T-helper 17 cell (primary cell): ENCODE data around the gene SNX1. TPM values are rescaled to one million over a fixed set of nuclear protein-coding genes. Genes with fewer than 3 reads are reported as not detected.
"Not testable (repeated sequence)": the region's sequence is repeated elsewhere in the genome, so short reads cannot be mapped to it uniquely, and the experiment has no call there.

Experiments
- ATAC-seq: fragments of 150-1000 bp; cut with Tn5 transposase; 2 replicates; pipeline ENCODE4 v1.10.0; 2021; ENCODE audit warnings: mild to moderate bottlenecking, moderate library complexity
- DNase-seq, 3 donors: peaks; one replicate each; pipeline versions ENCODE4 v3.0.0 to v3.0.0-alpha.2; 2020 to 2021
- H3K9me3 ChIP-seq: one replicate; pipeline ENCODE4 v1.7.0; 2013; ENCODE audit warnings: low read length, mild to moderate bottlenecking; ENCODE audit not compliant: control insufficient read depth, poor library complexity, severe bottlenecking
- H3K27ac Mint-ChIP-seq: one replicate; pipeline ENCODE4 v1.8.0; 2022; ENCODE audit warnings: mild to moderate bottlenecking, moderate library complexity, mixed read lengths
- H3K27me3 Mint-ChIP-seq: one replicate; pipeline ENCODE4 v1.8.0; 2022; ENCODE audit warnings: mixed read lengths
- H3K36me3 Mint-ChIP-seq: one replicate; pipeline ENCODE4 v1.8.0; 2022; ENCODE audit warnings: low read depth, mixed read lengths
- H3K4me1 Mint-ChIP-seq: one replicate; pipeline ENCODE4 v1.8.0; 2022; ENCODE audit warnings: mild to moderate bottlenecking, mixed read lengths
- H3K4me3 Mint-ChIP-seq: one replicate; pipeline ENCODE4 v1.8.0; 2022; ENCODE audit warnings: mild to moderate bottlenecking, moderate library complexity, mixed read lengths
- total RNA-seq, 4 donors: library from RNA in 2 of 4; stranded (reverse) in 2 of 4; gene quantifications; one replicate each; pipeline ENCODE4 v1.2.3 and lab custom pipeline; 2022 to 2026

Gene SNX1, protein sequence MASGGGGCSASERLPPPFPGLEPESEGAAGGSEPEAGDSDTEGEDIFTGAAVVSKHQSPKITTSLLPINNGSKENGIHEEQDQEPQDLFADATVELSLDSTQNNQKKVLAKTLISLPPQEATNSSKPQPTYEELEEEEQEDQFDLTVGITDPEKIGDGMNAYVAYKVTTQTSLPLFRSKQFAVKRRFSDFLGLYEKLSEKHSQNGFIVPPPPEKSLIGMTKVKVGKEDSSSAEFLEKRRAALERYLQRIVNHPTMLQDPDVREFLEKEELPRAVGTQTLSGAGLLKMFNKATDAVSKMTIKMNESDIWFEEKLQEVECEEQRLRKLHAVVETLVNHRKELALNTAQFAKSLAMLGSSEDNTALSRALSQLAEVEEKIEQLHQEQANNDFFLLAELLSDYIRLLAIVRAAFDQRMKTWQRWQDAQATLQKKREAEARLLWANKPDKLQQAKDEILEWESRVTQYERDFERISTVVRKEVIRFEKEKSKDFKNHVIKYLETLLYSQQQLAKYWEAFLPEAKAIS
- total RNA-seq (100 to 1,000 TPM in 1 of 2 donors, 10 to 100 TPM in 1; 87.1 to 111 TPM), total RNA-seq (lab: John Stamatoyannopoulos, UW) (75.8 to 136 reads per million in 2 donors)

DNA sequence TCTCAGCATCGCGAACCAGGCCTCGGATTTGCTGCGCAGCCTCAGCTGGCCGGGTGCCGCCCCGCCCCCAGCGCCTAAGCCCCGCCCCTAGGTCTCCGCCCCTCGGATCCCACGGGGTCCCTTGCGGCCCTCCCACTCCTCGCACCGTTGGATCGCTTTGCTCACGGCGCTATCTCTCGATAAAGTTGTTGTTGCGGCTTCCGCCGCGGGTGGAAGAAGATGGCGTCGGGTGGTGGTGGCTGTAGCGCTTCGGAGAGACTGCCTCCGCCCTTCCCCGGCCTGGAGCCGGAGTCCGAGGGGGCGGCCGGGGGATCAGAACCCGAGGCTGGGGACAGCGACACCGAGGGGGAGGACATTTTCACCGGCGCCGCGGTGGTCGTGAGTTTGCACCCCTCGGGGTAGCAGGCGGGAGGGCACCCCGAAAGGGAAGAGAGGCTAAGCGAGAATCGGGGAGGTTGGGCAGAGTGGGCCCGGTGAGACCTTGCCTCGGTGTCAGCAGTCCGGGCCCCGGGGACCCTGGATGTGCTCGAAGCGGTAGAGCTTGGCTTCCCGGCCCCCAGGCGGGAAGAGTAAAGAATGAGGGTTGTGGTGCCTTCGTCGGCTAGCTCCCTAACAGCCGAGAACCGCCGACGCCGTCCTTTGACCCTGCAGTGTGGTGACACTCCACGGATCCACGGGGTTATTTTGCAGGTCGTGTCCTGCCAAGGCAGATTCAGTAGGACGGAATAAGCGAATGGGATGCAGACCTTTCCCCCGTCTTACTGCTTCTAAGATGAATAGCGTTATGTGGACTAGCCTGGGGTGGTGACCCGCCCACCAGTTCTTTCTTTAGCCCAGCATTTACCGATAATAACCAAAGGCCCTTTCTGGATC is at the start of gene SNX1:
SNX1 (plus strand) TSS at position 188 of the 873 bp plus-strand sequence; CDS start at position 220, 32 bp downstream.
- Mint-ChIP-seq H3K4me1 (peaks cover 64% of the 10 kb centered on the region), H3K4me3 (peak within 1 kb of the TSS; percentile 99), H3K27ac (peak within 1 kb of the TSS; percentile 99), H3K36me3 (peaks cover 6% of the 10 kb centered on the region), H3K27me3 (no peaks in the 10 kb centered on the region)
- H3K9me3 ChIP-seq: no peaks in the 10 kb centered on the region
- peak; percentile 78 for ATAC-seq
- DNase-seq: peak; percentile 91 to 96 (median 94)

DNA sequence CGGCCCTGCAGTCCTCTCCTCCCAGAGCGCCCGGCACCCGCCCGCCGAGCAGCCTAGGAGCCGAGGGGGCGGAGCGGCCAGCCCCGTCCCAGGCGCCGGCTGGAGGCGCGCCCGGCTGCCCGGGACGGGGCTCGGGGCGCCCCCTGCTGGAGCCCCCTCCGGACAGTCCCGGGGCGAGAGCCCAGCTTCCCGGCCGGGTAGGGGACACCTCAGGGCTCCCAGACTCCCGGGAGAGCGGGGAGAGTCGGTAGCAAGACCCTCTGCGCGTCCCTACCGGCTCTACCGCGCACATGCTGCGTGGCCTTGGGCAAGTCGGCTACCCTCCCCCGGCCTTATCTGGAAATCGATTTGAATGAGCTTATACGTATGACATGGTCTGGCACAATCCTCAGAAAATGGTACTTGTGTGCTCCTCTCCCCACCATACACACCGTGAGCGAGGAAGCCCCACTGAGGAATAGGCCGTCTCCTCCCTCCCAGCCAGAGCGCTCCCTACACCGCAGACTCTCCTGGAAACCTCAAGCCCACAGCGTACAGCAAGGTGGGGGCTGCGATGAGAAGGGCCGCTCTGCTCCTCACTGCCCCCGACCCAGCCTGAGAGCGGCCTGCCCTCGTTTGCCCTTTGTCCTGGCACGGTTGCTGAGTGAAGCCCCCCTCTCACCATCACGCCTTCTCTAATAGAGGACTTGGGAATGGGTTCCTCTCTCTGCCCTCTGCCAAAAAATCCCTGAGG is 49.2 kb upstream of the SNX1 start, which contains the start of gene DAPK2:
DAPK2 (minus strand) TSS at position 65 of the 733 bp plus-strand sequence. CDS start 6,224 bp downstream, outside the sequence.
- no peaks in the 10 kb centered on the region for H3K9me3 ChIP-seq
- H3K4me1 Mint-ChIP-seq: peaks cover 13% of the 10 kb centered on the region
- peak within 1 kb of the TSS; percentile 21 for H3K27ac Mint-ChIP-seq
- DNase-seq (peak; percentile 58 to 64 (median 60)), ATAC-seq (peak; percentile 89)
- peak within 1 kb of the TSS; percentile 78 for H3K4me3 Mint-ChIP-seq
- peaks cover 34% of the 10 kb centered on the region for H3K27me3 Mint-ChIP-seq
- peaks cover 2% of the 10 kb centered on the region for H3K36me3 Mint-ChIP-seq

DNA sequence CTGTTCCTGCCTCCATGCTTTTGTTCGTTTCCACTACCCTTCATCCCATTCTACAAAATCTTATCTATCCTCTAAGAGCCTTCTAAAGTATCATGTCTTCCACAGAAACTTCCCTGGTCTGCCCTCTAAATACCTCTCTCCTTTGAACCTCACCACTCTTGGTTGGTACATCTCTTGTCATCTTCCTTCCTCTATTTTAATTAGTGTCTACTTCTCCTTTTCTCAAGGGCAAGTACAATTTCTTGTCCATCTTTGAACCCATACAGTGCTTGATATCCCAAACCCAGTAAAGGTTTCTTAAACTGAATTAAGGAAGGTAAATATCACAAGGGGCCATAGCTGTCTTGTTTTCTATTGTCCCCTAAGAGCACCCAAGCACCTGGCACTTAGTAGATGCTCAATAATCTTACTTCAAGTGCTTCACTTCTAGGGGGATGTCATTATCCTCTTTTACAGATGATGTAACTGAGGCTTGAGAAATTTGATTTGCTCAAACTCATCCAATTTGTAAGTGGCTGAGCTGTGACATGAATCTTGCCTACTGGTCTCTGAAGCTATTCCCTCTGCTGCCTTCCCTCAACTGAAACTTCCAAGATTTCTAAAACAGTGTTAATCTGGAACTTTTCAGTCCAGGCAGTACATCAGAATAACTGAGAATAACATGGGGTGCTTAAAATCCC is 46.9 kb upstream of the SNX1 start:
- DNase-seq: no peak
- H3K9me3 ChIP-seq: no peaks in the 10 kb centered on the region
- no peak overlapping the region for H3K27ac Mint-ChIP-seq
- peaks cover 13% of the 10 kb centered on the region for H3K4me1 Mint-ChIP-seq
- no peak for ATAC-seq
- peaks cover 2% of the 10 kb centered on the region for H3K36me3 Mint-ChIP-seq
- H3K27me3 Mint-ChIP-seq: peaks cover 31% of the 10 kb centered on the region
- peak overlapping the region; percentile 60 for H3K4me3 Mint-ChIP-seq

DNA sequence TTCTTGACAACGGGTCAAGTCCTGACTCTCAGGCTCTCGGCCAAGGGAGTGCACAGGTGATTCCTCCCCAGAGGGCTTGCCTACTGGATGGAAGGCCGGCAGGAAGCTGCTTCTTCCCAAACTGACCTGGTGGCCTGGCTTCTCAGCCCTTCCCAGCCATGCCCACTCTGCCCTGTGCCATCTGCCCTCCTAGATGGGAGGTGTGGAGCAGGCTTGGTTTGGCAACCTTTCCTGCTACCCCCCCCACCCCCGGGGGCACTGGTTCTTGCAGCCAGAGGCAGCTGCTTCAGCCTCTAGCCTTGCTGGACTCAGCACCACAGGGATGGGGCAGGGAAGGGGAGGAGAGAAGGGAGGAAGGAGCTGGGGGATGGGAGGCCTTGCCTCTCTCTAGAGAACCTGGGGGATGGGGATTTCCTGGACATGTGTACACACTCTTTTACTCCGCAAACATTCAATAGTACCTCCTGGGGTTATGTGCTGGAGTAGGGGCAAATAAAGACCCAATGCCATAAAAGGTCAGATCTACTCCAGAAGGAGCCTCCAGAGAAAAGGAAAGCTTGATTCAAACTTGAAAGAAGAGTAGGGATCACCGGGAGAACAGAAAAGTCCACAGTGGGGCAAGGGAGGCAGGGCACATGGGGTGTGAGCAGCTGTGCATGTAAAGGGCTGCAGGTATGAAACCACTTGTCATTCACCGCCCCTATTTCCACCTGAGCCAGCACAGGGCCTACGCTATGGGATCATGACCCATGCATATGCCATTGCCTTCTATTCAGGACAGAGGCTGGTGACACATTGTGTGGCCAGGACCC is 45.3 kb upstream of the SNX1 start:
- Mint-ChIP-seq H3K27ac (no peak overlapping the region), H3K4me1 (peaks cover 13% of the 10 kb centered on the region), H3K4me3 (no peak overlapping the region), H3K27me3 (peaks cover 31% of the 10 kb centered on the region), H3K36me3 (peaks cover 2% of the 10 kb centered on the region)
- no peak for DNase-seq
- H3K9me3 ChIP-seq: no peaks in the 10 kb centered on the region
- ATAC-seq: no peak

DNA sequence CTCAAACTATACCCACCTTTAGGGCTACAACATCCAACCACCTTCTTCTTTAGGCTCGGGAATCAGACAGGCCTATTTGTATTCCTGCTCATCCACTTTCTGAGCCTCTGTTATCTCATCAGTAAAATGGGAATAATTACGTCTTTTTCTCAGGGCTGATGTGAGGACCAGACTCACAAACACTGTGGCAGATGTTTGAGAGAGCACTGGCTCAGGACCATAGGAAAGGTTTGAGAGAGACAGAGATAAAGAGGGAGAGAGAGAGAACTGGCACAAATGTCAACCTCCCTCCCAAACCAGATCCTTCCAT is 44.7 kb upstream of the SNX1 start:
- Mint-ChIP-seq H3K4me3 (no peak overlapping the region), H3K27ac (no peak overlapping the region)
- no peak for ATAC-seq

DNA sequence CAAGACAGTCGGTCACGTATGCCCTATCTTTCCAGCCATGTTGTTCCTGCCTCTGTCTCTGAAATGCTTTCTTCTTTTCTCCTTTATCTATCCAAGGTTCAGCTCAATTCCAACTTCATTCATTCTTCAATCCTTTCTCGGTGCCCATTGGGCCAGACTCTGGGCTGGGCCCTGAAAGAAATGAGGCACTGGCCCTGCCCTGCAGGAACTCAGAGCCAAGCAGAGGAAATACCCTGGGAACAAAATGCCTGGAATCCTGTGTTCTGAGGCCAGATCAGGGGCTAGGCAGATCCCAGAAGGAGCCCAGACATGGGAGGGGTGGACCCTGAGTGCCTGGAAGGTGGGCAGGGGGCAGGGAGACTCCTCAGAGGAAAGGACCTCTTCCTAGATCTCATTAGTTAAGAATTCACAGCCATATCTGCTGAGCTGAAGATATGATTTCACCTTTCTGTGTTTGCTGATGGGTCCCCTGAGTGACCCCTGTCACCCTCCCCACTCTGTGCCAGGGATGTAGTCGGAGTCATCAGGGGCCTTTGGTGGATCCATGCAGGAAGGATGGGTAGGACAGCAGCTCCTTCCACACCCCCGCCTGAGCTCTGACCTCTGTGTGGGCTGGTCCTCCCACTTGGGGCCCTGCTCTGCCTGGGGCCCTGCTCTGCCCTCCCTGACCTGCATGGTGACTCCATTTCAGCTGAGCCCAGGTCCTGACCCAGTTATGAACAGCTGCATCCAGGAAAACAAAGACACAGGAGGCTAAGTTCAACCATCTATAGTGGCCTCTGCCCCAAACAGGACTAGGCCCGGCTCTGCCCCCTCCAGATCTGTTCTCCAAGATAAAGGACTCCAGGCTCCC is 44.1 kb upstream of the SNX1 start:
- DNase-seq: no peak
- ATAC-seq: no peak
- Mint-ChIP-seq H3K4me3 (no peak overlapping the region), H3K36me3 (peaks cover 2% of the 10 kb centered on the region), H3K27ac (no peak overlapping the region), H3K4me1 (peaks cover 11% of the 10 kb centered on the region), H3K27me3 (peaks cover 31% of the 10 kb centered on the region)
- H3K9me3 ChIP-seq: no peaks in the 10 kb centered on the region

More for the DNA sequence above, 44.7 kb upstream of the SNX1 start:
- no peak for DNase-seq
- H3K36me3 Mint-ChIP-seq: peaks cover 2% of the 10 kb centered on the region
- H3K27me3 Mint-ChIP-seq: peaks cover 31% of the 10 kb centered on the region
- no peaks in the 10 kb centered on the region for H3K9me3 ChIP-seq
- peaks cover 13% of the 10 kb centered on the region for H3K4me1 Mint-ChIP-seq

DNA sequence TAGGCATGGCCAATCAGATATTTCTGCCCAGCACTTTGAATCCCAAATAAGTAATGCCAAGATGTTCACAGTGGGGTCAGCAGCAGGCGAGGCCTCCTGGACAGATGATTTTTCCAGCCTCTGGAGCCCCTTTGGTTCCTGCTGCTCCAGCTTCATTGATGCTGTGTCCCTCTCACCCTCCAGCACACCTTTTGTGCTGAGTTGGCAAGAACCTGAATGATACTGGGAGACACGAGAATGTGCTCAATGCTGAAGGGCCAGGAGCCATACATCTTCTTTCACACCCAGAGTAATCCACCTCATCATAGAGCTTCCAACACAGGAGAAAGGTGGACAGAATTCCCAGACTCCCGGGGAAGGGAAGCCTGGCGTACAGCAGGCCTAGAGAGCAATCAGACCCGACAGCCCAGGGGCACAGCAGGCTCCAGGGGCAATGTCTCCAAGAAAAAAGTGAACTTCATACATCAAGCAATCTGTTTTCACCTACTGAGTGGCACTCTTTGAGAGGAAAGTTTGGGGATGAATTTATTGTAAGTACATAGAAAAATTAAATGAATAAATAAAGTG is 42.8 kb upstream of the SNX1 start:
- Mint-ChIP-seq H3K4me3 (no peak overlapping the region), H3K4me1 (peaks cover 7% of the 10 kb centered on the region), H3K27ac (no peak overlapping the region), H3K27me3 (peaks cover 22% of the 10 kb centered on the region), H3K36me3 (peaks cover 2% of the 10 kb centered on the region)
- no peaks in the 10 kb centered on the region for H3K9me3 ChIP-seq
- no peak for DNase-seq
- ATAC-seq: no peak

DNA sequence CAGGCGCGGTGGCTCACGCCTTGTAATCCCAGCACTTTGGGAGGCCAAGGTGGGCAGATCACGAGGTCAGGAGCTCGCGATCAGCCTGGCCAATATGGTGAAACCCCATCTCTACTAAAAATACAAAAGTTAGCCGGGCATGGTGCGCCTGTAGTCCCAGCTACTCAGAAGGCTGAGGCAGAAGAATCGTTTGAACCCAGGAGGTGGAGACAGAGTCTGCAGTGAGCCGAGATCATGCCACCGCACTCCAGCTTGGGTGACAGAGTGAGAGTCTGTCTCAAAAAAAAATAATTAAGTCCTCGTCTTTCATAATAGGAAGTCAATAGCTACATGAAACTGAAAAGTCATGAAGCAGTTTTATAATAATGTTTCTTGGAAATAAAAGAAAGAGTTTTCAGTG is 42.1 kb upstream of the SNX1 start:
- H3K36me3 Mint-ChIP-seq, H3K4me1 Mint-ChIP-seq, H3K4me3 Mint-ChIP-seq, DNase-seq, H3K27ac Mint-ChIP-seq, H3K9me3 ChIP-seq, ATAC-seq: not testable (repeated sequence)
- peaks cover 15% of the 10 kb centered on the region for H3K27me3 Mint-ChIP-seq

DNA sequence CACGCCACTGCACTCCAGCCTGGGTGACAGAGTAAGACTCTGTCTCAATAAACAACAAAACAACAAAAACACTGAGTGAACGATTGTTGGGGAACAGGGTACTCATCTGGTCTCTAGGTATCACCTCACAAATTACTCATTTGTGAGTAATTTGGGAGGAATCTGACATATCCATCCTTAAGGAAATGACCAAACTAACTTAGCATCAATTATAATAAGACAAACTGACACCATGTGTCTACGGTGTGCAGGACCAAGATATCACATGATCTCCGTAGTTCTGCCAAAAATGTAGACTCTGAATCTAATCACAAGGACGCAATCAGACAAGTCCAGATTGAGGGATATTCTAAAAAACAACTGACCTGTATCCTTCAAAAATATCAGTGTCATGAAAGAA is 37.5 kb upstream of the SNX1 start:
- no peak for DNase-seq
- ATAC-seq: no peak
- Mint-ChIP-seq H3K36me3 (no peaks in the 10 kb centered on the region), H3K4me3 (no peak overlapping the region), H3K27ac (no peak overlapping the region), H3K27me3 (peaks cover 5% of the 10 kb centered on the region), H3K4me1 (no peaks in the 10 kb centered on the region)
- no peaks in the 10 kb centered on the region for H3K9me3 ChIP-seq

DNA sequence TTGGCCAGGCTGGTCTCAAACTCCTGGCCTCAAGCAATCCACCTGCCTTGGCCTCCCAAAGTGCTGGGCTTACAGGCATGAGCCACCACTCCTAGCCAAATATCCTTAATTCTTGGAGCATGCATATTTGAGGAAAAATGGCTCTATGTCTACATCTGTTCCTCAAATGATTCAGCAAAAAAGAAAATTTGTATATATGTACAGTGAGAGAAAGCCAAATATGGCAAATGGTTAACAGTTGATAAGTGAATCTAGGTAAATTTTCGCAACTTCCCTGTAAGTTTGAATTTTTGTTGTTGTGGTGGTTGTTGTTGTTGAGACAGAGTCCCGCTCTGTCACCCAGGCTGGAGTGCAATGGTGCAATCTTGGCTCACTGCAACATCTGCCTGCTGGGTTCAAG is 36.7 kb upstream of the SNX1 start:
- not testable (repeated sequence) for DNase-seq, H3K4me3 Mint-ChIP-seq, H3K9me3 ChIP-seq, H3K36me3 Mint-ChIP-seq, H3K4me1 Mint-ChIP-seq, ATAC-seq, H3K27ac Mint-ChIP-seq, H3K27me3 Mint-ChIP-seq

DNA sequence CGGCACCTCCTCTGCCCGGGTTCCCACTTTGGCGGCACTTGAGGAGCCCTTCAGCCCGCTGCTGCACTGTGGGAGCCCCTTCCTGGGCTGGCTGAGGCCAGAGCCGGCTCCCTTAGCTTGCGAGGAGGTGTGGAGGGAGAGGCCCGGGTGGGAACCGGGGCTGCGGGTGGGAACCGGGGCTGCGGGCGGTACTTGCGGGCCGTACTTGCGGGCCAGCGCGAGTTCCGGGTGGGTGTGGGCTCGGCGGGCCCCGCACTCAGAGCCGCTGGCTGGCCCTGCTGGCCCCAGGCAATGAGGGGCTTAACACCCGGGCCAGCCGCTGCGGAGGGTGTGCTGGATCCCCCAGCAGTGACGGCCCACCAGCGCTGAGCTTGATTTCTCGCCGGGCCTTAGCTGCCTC is 35.1 kb upstream of the SNX1 start:
- no peaks in the 10 kb centered on the region for H3K27me3 Mint-ChIP-seq
- H3K9me3 ChIP-seq: no peaks in the 10 kb centered on the region
- no peaks in the 10 kb centered on the region for H3K4me1 Mint-ChIP-seq
- ATAC-seq (no peak), DNase-seq (no peak)
- H3K27ac Mint-ChIP-seq: no peak overlapping the region
- H3K4me3 Mint-ChIP-seq: no peak overlapping the region
- no peaks in the 10 kb centered on the region for H3K36me3 Mint-ChIP-seq
